K562 (cell line): ENCODE data around the gene TIMM17B. TPM values are rescaled to one million over a fixed set of nuclear protein-coding genes. Genes with fewer than 3 reads are reported as not detected.

Experiments used
- DPF2 ChIP-seq: fragments of 450-650 bp; IDR thresholded peaks from 2 replicates; pipeline ENCODE4 v1.6.1; 2016
- E2F6 ChIP-seq, 2 experiments: IDR thresholded peaks; 2 replicates each; pipeline ENCODE4 v1.6.1; 2011; ENCODE audit warnings: borderline replicate concordance in 1 of 2, control low read depth in 1 of 2, low read depth in 1 of 2, low read length in 1 of 2, mild to moderate bottlenecking in 1 of 2, mixed read lengths in 1 of 2, moderate library complexity in 1 of 2; ENCODE audit not compliant: insufficient read depth in 1 of 2, insufficient read length in 1 of 2, poor library complexity in 1 of 2, severe bottlenecking in 1 of 2; ENCODE audit errors: extremely low read depth in 1 of 2
- ESRRA ChIP-seq: fragments of 450-650 bp; IDR thresholded peaks from 2 replicates; pipeline ENCODE4 v1.6.1; 2014; ENCODE audit warnings: low read depth, mild to moderate bottlenecking, moderate library complexity, borderline replicate concordance
- FOXM1 ChIP-seq, 2 experiments: fragments of 450-650 bp in 1 of 2; sonication (generic) in 1 of 2; formaldehyde crosslinking in 1 of 2; IDR thresholded peaks; 2 replicates each; pipeline versions ENCODE4 v1.6.1 to v1.9.0; 2017 to 2022; ENCODE audit warnings: low read depth in 2 of 2, mild to moderate bottlenecking in 2 of 2, missing genetic modification reagents in 1 of 2, moderate library complexity in 1 of 2
- KHSRP ChIP-seq: fragments of 450-650 bp; IDR thresholded peaks from 2 replicates; pipeline ENCODE4 v1.6.1; 2017
- MEF2A ChIP-seq: IDR thresholded peaks from 2 replicates; pipeline ENCODE4 v1.6.1; 2011; ENCODE audit warnings: low read depth, mild to moderate bottlenecking, low read length, moderate library complexity; ENCODE audit not compliant: control insufficient read depth
- NCOA4 ChIP-seq: fragments of 450-650 bp; IDR thresholded peaks from 2 replicates; pipeline ENCODE4 v1.6.1; 2018; ENCODE audit warnings: mild to moderate bottlenecking; ENCODE audit not compliant: partially characterized antibody
- NELFE ChIP-seq: IDR thresholded peaks from 2 replicates; pipeline ENCODE4 v1.6.1; 2011; ENCODE audit warnings: mild to moderate bottlenecking; ENCODE audit not compliant: insufficient read depth, insufficient read length
- NR0B1 ChIP-seq: fragments of 450-650 bp; IDR thresholded peaks from one replicate; pipeline ENCODE4 v1.6.1; 2018; ENCODE audit warnings: mild to moderate bottlenecking, moderate library complexity; ENCODE audit not compliant: partially characterized antibody
- POLR2AphosphoS5 ChIP-seq: IDR thresholded peaks from 2 replicates; pipeline ENCODE4 v1.6.1; 2011; ENCODE audit warnings: mild to moderate bottlenecking, low read depth, low read length, moderate library complexity; ENCODE audit not compliant: control insufficient read depth, insufficient read depth
- POLR2G ChIP-seq: fragments of 200-400 bp; formaldehyde crosslinking; IDR thresholded peaks from 2 replicates; pipeline ENCODE4 v1.6.1; 2017; ENCODE audit warnings: low read depth, mild to moderate bottlenecking, antibody characterized with exemption, low read length, moderate library complexity
- PTRF ChIP-seq: fragments of 450-650 bp; IDR thresholded peaks from 2 replicates; pipeline ENCODE4 v1.6.1; 2016; ENCODE audit warnings: mild to moderate bottlenecking, missing genetic modification characterization, missing compliant biosample characterization
- RAD21 ChIP-seq, 2 experiments: fragments of 250-450 bp in 1 of 2; fragments of 450-650 bp in 1 of 2; sonication (Bioruptor Pico) in 1 of 2; formaldehyde crosslinking in 1 of 2; IDR thresholded peaks in 1 of 2; conservative IDR thresholded peaks in 1 of 2; 2 replicates each; pipeline versions ENCODE4 v1.4.0 to v1.8.0; 2020 to 2022; ENCODE audit warnings: mild to moderate bottlenecking in 2 of 2, moderate library complexity in 1 of 2
- RNF2 ChIP-seq: sonication (generic); IDR thresholded peaks from 2 replicates; pipeline ENCODE4 v1.6.1; 2016
- SUPT5H ChIP-seq: fragments of 450-650 bp; IDR thresholded peaks from 2 replicates; pipeline ENCODE4 v1.6.1; 2016
- TRIM25 ChIP-seq: fragments of 450-650 bp; IDR thresholded peaks from 2 replicates; pipeline ENCODE4 v1.7.0; 2016; ENCODE audit warnings: borderline replicate concordance
- ZFP36 ChIP-seq: fragments of 150-350 bp; IDR thresholded peaks from 2 replicates; pipeline ENCODE4 v1.6.1; 2018; ENCODE audit warnings: low read length, low read depth; ENCODE audit not compliant: partially characterized antibody
- ZNF133 ChIP-seq: fragments of 250-450 bp; sonication (Bioruptor Pico); IDR thresholded peaks from 2 replicates; pipeline ENCODE4 v1.4.0; 2020; ENCODE audit warnings: mild to moderate bottlenecking
- ZNF146 ChIP-seq: IDR thresholded peaks from one replicate; pipeline ENCODE4 v1.6.1; 2018; ENCODE audit warnings: missing compliant biosample characterization; ENCODE audit not compliant: unreplicated experiment
- ZNF347 ChIP-seq: fragments of 450-650 bp; formaldehyde crosslinking; IDR thresholded peaks from 2 replicates; pipeline ENCODE4 v1.4.0; 2020; ENCODE audit warnings: low read depth, mild to moderate bottlenecking, moderate library complexity
- ZNF699 ChIP-seq: fragments of 250-450 bp; sonication (Bioruptor Pico); IDR thresholded peaks from 2 replicates; pipeline ENCODE4 v1.8.0; 2021; ENCODE audit warnings: mild to moderate bottlenecking, moderate library complexity; ENCODE audit not compliant: insufficient replicate concordance
- ZNF77 ChIP-seq: fragments of 250-450 bp; sonication (Bioruptor Pico); IDR thresholded peaks from 2 replicates; pipeline ENCODE4 v1.5.0; 2020
- polyA plus RNA-seq, 8 experiments: library from polyadenylated mRNA; depleted of rRNA in 4 of 8; stranded (reverse) in 5 of 8; unstranded in 3 of 8; fragments of >200 nt; fragmentation: Nextera tagmentation in 2 of 8; fragmentation: Illumina TruSeq in 1 of 8; extraction: Ambion mirVana in 2 of 8; extraction: Trizol in 1 of 8; gene quantifications; 2 replicates each; pipeline versions ENCODE4 v1.2.1 to v1.2.3, GENCODE V29; 2011 to 2014; ENCODE audit warnings: inconsistent platforms in 1 of 8, missing spikeins in 1 of 8
- total RNA-seq, 7 experiments: library from RNA; depleted of rRNA in 6 of 7; stranded (reverse); fragments of >200 nt in 6 of 7; fragmentation: Illumina TruSeq in 2 of 7; extraction: Trizol in 2 of 7; gene quantifications; 2 replicates each; pipeline versions ENCODE4 v1.2.1 to v1.2.3, GENCODE V29; 2011 to 2021; ENCODE audit warnings: low replicate concordance in 1 of 7

The TIMM17B gene
- total and polyA plus RNA-seq, 9 of the 15 experiments (the other 6 are each of a cell fraction or from before 2014, with no cell fraction given), result 9.9 to 184 (median 115) TPM

GRCh38 chrX:48864210-48864609 lies 33.4 kb downstream of the TIMM17B start (continued):
- TF ChIP-seq ESRRA (peak; percentile 92; the same call in 1 of the 2 replicates), POLR2AphosphoS5 (no peak), FOXM1 (IDR thresholded peaks at IDR 0.05; ENCODE audit: low read depth) (no peak), FOXM1 (CRISPR knock-in tag; IDR thresholded peaks at IDR 0.05; ENCODE audit: low read depth) (no peak), TRIM25 (no peak), KHSRP (no peak), POLR2G (no peak), NELFE (no peak), MEF2A (no peak), ZNF146 (CRISPR knock-in tag) (no peak), ZNF347 (CRISPR knock-in tag) (no peak), E2F6 (IDR thresholded peaks at IDR 0.05; ENCODE audit: borderline replicate concordance in 1 of 2, extremely low read depth in 1 of 2, insufficient read depth in 1 of 2, insufficient read length in 1 of 2, low read depth in 1 of 2, low read length in 1 of 2, poor library complexity in 1 of 2, severe bottlenecking in 1 of 2) (no peak), RNF2 (peak; percentile 58), ZNF77 (CRISPR knock-in tag) (no peak), SUPT5H (no peak), ZFP36 (no peak), ZNF699 (no peak), RAD21 (CRISPR knock-in tag; conservative IDR thresholded peaks at IDR 0.05 in 1 of 2, IDR thresholded peaks at IDR 0.05 in 1 of 2) (peak in 1 of 2 experiments; percentile 19; a peak in 1 of 4 replicates), ZNF133 (CRISPR knock-in tag) (no peak), NCOA4 (no peak), NR0B1 (no peak), DPF2 (peak; percentile 65), PTRF (tag) (no peak)
